H9 (cell line): Measurements from ENCODE around the gene CDC42EP1. TPM values are rescaled to one million over a fixed set of nuclear protein-coding genes. Genes with fewer than 3 reads are reported as not detected.

Experiments
- DNase-seq: peaks from one replicate; pipeline ENCODE4 v3.0.0-alpha.2; 2017
- H2AFZ ChIP-seq: one replicate; pipeline ENCODE4 v1.6.1; 2013; ENCODE audit warnings: mild to moderate bottlenecking, low read length, control low read depth, moderate library complexity
- H2AK5ac ChIP-seq: 2 replicates; pipeline ENCODE4 v1.6.1; 2013; ENCODE audit warnings: low read length, control low read depth, mixed read lengths; ENCODE audit not compliant: insufficient read length
- H2BK120ac ChIP-seq: one replicate; pipeline ENCODE4 v1.6.1; 2013; ENCODE audit warnings: low read depth, mild to moderate bottlenecking, low read length, control low read depth, inconsistent platforms; ENCODE audit not compliant: poor library complexity, severe bottlenecking
- H2BK12ac ChIP-seq: 2 replicates; pipeline ENCODE4 v1.6.1; 2013; ENCODE audit warnings: low read length, control low read depth, mixed read lengths, low read depth; ENCODE audit not compliant: insufficient read length
- H2BK15ac ChIP-seq: 2 replicates; pipeline ENCODE4 v1.6.1; 2013; ENCODE audit warnings: low read depth, low read length, control low read depth
- H2BK20ac ChIP-seq: one replicate; pipeline ENCODE4 v1.6.1; 2013; ENCODE audit warnings: low read depth, mild to moderate bottlenecking, low read length, control low read depth, inconsistent platforms; ENCODE audit not compliant: poor library complexity, severe bottlenecking
- H2BK5ac ChIP-seq: 2 replicates; pipeline ENCODE4 v1.6.1; 2013; ENCODE audit warnings: low read length, control low read depth, mixed read lengths; ENCODE audit not compliant: insufficient read length
- H3K14ac ChIP-seq: 2 replicates; pipeline ENCODE4 v1.6.1; 2013; ENCODE audit warnings: low read length, control low read depth; ENCODE audit not compliant: insufficient read depth
- H3K18ac ChIP-seq: 2 replicates; pipeline ENCODE4 v1.6.1; 2013; ENCODE audit warnings: low read depth, mild to moderate bottlenecking, mixed read lengths, low read length, control low read depth; ENCODE audit not compliant: insufficient read length
- H3K23ac ChIP-seq: 2 replicates; pipeline ENCODE4 v1.6.1; 2013; ENCODE audit warnings: low read length, control low read depth, mixed read lengths, low read depth; ENCODE audit not compliant: insufficient read length
- H3K23me2 ChIP-seq: 2 replicates; pipeline ENCODE4 v1.6.1; 2013; ENCODE audit warnings: low read depth, mild to moderate bottlenecking, mixed read lengths, low read length, control low read depth; ENCODE audit not compliant: insufficient read length, poor library complexity, severe bottlenecking
- H3K27ac ChIP-seq: 2 replicates; pipeline ENCODE4 v1.5.1; 2013; ENCODE audit warnings: low read length, control low read depth, mixed read lengths, low read depth; ENCODE audit not compliant: insufficient read length
- H3K27me3 ChIP-seq: 2 replicates; pipeline ENCODE4 v1.6.1; 2013; ENCODE audit warnings: low read length, control low read depth, inconsistent platforms; ENCODE audit not compliant: insufficient read depth
- H3K4ac ChIP-seq: 2 replicates; pipeline ENCODE4 v1.6.1; 2013; ENCODE audit warnings: low read depth, mild to moderate bottlenecking, control low read depth, inconsistent platforms, low read length, moderate library complexity
- H3K4me1 ChIP-seq: 2 replicates; pipeline ENCODE4 v1.6.1; 2013; ENCODE audit warnings: low read length, control low read depth, inconsistent platforms; ENCODE audit not compliant: insufficient read depth
- H3K4me2 ChIP-seq: 2 replicates; pipeline ENCODE4 v1.6.1; 2013; ENCODE audit warnings: low read length, control low read depth, mixed read lengths; ENCODE audit not compliant: insufficient read length, insufficient read depth
- H3K56ac ChIP-seq: 2 replicates; pipeline ENCODE4 v1.6.1; 2013; ENCODE audit warnings: low read depth, mild to moderate bottlenecking, mixed read lengths, low read length, control low read depth; ENCODE audit not compliant: insufficient read length
- H3K79me1 ChIP-seq: 2 replicates; pipeline ENCODE4 v1.6.1; 2013; ENCODE audit warnings: low read depth, mild to moderate bottlenecking, moderate library complexity, low read length, control low read depth, inconsistent platforms; ENCODE audit not compliant: insufficient read depth, poor library complexity, severe bottlenecking
- H3K79me2 ChIP-seq: 2 replicates; pipeline ENCODE4 v1.6.1; 2013; ENCODE audit warnings: low read length, control low read depth, inconsistent platforms; ENCODE audit not compliant: insufficient read depth
- H3K9ac ChIP-seq: 2 replicates; pipeline ENCODE4 v1.6.1; 2013; ENCODE audit warnings: low read length, control low read depth, mixed read lengths; ENCODE audit not compliant: insufficient read length; ENCODE audit errors: extremely low read depth
- H3K9me3 ChIP-seq: one replicate; pipeline ENCODE4 v1.6.1; 2013; ENCODE audit warnings: low read depth, low read length, inconsistent platforms; ENCODE audit not compliant: control insufficient read depth
- H3T11ph ChIP-seq: one replicate; pipeline ENCODE4 v1.6.1; 2013; ENCODE audit warnings: mild to moderate bottlenecking, low read length, control low read depth, inconsistent platforms
- H4K20me1 ChIP-seq: one replicate; pipeline ENCODE4 v1.6.1; 2013; ENCODE audit not compliant: control insufficient read depth, insufficient read length, insufficient read depth
- H4K5ac ChIP-seq: 2 replicates; pipeline ENCODE4 v1.6.1; 2013; ENCODE audit warnings: low read depth, mild to moderate bottlenecking, mixed read lengths, low read length, control low read depth; ENCODE audit not compliant: insufficient read length
- H4K8ac ChIP-seq: replicated peaks from 2 replicates; pipeline ENCODE4 v1.6.1; 2013; ENCODE audit warnings: low read length, control low read depth, mixed read lengths, low read depth; ENCODE audit not compliant: insufficient read length
- H4K91ac ChIP-seq: 2 replicates; pipeline ENCODE4 v1.6.1; 2013; ENCODE audit warnings: low read depth, mild to moderate bottlenecking, moderate library complexity, mixed read lengths, low read length, control low read depth; ENCODE audit not compliant: insufficient read length
- H3K27ac Mint-ChIP-seq, 3 experiments: 2 replicates in 2 of 3; 3 replicates in 1 of 3; pipeline ENCODE4 v1.8.0; 2020 to 2021; ENCODE audit warnings: mixed read lengths in 3 of 3, mild to moderate bottlenecking in 1 of 3, moderate library complexity in 1 of 3
- H3K27me3 Mint-ChIP-seq: 2 replicates; pipeline ENCODE4 v1.8.0; 2021; ENCODE audit warnings: low read depth, mild to moderate bottlenecking, moderate library complexity, mixed read lengths
- H3K36me3 Mint-ChIP-seq, 3 experiments: 2 replicates in 2 of 3; 3 replicates in 1 of 3; pipeline ENCODE4 v1.8.0; 2020 to 2021; ENCODE audit warnings: low read depth in 3 of 3, mixed read lengths in 3 of 3; ENCODE audit not compliant: insufficient read depth in 1 of 3
- H3K4me1 Mint-ChIP-seq, 2 experiments: 2 replicates each; pipeline ENCODE4 v1.8.0; 2020; ENCODE audit warnings: mixed read lengths in 2 of 2
- H3K4me3 Mint-ChIP-seq, 2 experiments: 2 replicates in 1 of 2; 3 replicates in 1 of 2; pipeline ENCODE4 v1.8.0; 2020 to 2021; ENCODE audit warnings: mild to moderate bottlenecking in 2 of 2, mixed read lengths in 2 of 2, moderate library complexity in 1 of 2
- H3K9me3 Mint-ChIP-seq, 2 experiments: 2 replicates in 1 of 2; 3 replicates in 1 of 2; pipeline ENCODE4 v1.8.0; 2020; ENCODE audit warnings: mild to moderate bottlenecking in 2 of 2, mixed read lengths in 2 of 2, moderate library complexity in 1 of 2
- WGBS: extraction: QIAGEN DNeasy Blood & Tissue Kit; methylation state at CpG from one replicate; pipeline ENCODE4 v1.1.7; 2013; ENCODE audit warnings: missing lambda C conversion rate, low lambda C conversion rate, mixed read lengths; ENCODE audit not compliant: insufficient read length; ENCODE audit errors: extremely low coverage; 5-methylcytosine and 5-hydroxymethylcytosine counted together
- total RNA-seq: library from RNA; stranded (reverse); gene quantifications from 2 replicates; pipeline ENCODE4 v1.2.1, GENCODE V29; 2021
- TF ChIP-seq, protein P1 (sequence below): fragments of 200-600 bp; sonication (generic); conservative IDR thresholded peaks from 3 replicates; pipeline ENCODE4 v1.8.0; 2021; ENCODE audit warnings: antibody characterized with exemption, mild to moderate bottlenecking

Gene CDC42EP1
- total RNA-seq, 1 experiment from 2014 or later, result 23.0 TPM

DNA sequence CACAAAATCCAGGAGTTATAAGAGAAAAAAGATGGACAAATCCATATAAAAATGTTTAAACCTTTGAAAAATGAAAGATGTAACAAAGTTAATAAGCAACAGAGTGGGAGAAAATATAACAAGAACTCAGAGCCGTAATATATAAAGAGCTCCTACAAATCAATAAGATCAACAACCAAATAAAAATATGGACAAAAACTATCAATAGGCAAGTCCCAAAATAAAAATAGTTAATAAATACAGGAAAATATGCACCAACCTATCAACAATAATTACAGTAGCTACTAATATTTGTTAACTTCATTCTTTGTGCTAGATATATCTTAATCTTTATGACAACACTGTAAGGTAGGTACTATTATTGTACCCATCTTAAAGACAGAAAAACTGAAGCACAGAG lies 43.8 kb upstream of the CDC42EP1 start:
- H3K23me2 ChIP-seq, result peaks cover 4% of the 10 kb centered on the region
- H2BK15ac ChIP-seq, result no peak overlapping the region
- H4K8ac ChIP-seq, result no peak overlapping the region
- no peak overlapping the region for H2BK20ac ChIP-seq
- Mint-ChIP-seq H3K9me3 (peaks cover 0 to 4% of the 10 kb centered on the region in 2 experiments; a peak in 3 of 5 replicates), H3K36me3 (peaks cover 0 to 20% (median 9%) of the 10 kb centered on the region in 3 experiments; a peak in 4 of 7 replicates), H3K4me1 (peaks cover 17 to 20% of the 10 kb centered on the region in 2 experiments), H3K4me3 (no peak overlapping the region), H3K27ac (no peak overlapping the region), H3K27me3 (peaks cover 27% of the 10 kb centered on the region)
- H3K27me3 ChIP-seq, result no peaks in the 10 kb centered on the region; the same call in 1 of the 2 replicates
- H3K9ac ChIP-seq, result no peak overlapping the region
- H4K5ac ChIP-seq, result no peak overlapping the region
- H3K9me3 ChIP-seq, result no peaks in the 10 kb centered on the region
- no peak overlapping the region for H2AFZ ChIP-seq
- no peak overlapping the region for H3K4me2 ChIP-seq
- no peak overlapping the region for H3K27ac ChIP-seq
- no peak overlapping the region for H2BK12ac ChIP-seq
- H2BK120ac ChIP-seq, result no peak overlapping the region
- no peak overlapping the region for H3K18ac ChIP-seq
- H3K56ac ChIP-seq, result no peak overlapping the region
- WGBS, result no CpG with 5 or more reads among the region's 1 CpG
- no peaks in the 10 kb centered on the region for H4K20me1 ChIP-seq
- no peaks in the 10 kb centered on the region; the same call in 1 of the 2 replicates for H3K4me1 ChIP-seq
- no peak overlapping the region for H3K4ac ChIP-seq
- no peak overlapping the region for H2BK5ac ChIP-seq
- TF ChIP-seq, protein P1, sequence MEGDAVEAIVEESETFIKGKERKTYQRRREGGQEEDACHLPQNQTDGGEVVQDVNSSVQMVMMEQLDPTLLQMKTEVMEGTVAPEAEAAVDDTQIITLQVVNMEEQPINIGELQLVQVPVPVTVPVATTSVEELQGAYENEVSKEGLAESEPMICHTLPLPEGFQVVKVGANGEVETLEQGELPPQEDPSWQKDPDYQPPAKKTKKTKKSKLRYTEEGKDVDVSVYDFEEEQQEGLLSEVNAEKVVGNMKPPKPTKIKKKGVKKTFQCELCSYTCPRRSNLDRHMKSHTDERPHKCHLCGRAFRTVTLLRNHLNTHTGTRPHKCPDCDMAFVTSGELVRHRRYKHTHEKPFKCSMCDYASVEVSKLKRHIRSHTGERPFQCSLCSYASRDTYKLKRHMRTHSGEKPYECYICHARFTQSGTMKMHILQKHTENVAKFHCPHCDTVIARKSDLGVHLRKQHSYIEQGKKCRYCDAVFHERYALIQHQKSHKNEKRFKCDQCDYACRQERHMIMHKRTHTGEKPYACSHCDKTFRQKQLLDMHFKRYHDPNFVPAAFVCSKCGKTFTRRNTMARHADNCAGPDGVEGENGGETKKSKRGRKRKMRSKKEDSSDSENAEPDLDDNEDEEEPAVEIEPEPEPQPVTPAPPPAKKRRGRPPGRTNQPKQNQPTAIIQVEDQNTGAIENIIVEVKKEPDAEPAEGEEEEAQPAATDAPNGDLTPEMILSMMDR, result no peak
- no peak overlapping the region for H4K91ac ChIP-seq
- H3K23ac ChIP-seq, result no peak overlapping the region
- H3K14ac ChIP-seq, result no peak overlapping the region
- DNase-seq, result no peak
- H3T11ph ChIP-seq, result no peak overlapping the region
- H2AK5ac ChIP-seq, result no peak overlapping the region
- no peaks in the 10 kb centered on the region for H3K79me1 ChIP-seq
- no peaks in the 10 kb centered on the region for H3K79me2 ChIP-seq
